Ovary (tissue), 3 donors: ENCODE data around the gene RASSF5.

Source experiments
- CTCF ChIP-seq, 3 donors: fragments of 450-650 bp in 2 of 3; fragments of 200-600 bp in 1 of 3; IDR thresholded peaks; one replicate each; pipeline versions ENCODE4 v1.5.1 to v1.8.0; 2016 to 2022; ENCODE audit warnings: antibody characterized with exemption in 3 of 3, mild to moderate bottlenecking in 1 of 3
- POLR2A ChIP-seq: fragments of 450-650 bp; IDR thresholded peaks from one replicate; pipeline ENCODE4 v1.6.1; 2017; ENCODE audit warnings: antibody characterized with exemption, mild to moderate bottlenecking, moderate library complexity
- donor health status: DM: no; HTN: no; CAD: no.

GRCh38 chr1:206513312-206514111, 6.2 kb downstream of the RASSF5 start:
- no peak for TF ChIP-seq CTCF (IDR thresholded peaks at IDR 0.05)
- no peak for TF ChIP-seq POLR2A
